ENCODE data around the gene PHACTR3. TPM values are rescaled to one million over a fixed set of nuclear protein-coding genes. Genes with fewer than 3 reads are reported as not detected.

Gene PHACTR3
- total RNA-seq, 1 donor from 2014 or later: 2.1 TPM

DNA sequence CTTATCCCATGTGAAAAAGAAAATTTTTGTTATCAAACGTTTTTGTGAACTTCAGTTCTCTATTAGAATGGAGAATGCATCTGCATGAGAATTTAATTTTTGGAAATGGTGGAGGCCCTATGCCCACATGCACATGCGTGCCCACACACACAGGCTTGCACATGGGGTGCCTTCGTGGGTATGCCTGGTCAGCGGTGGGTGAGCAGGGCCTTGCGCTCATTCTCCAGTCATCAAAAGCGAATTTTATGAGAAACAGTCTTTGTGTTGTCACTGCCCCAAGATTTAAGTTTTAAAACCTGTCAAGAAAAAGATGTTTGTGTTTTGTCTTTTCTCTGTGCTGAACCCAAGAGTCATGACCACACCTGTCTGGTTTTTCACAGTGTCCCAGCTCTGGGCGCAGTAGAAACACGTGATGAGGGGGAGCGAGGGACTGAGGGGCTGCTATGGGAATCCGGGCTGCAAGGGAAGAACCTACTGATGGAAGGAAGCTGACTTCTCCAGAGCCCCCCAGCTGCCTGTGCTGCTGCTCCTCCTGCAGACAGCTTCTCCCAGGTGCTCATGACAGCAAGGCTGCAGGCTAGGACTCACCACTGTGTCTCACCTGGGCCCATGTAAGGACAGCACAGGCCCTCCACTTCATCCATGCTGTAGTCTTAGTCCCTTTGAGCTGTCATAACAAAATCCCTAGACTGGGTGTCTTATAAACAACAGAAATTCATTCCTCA, 175.5 kb downstream of the PHACTR3 start:
- H3K27me3 Mint-ChIP-seq: peaks cover 21% of the 10 kb centered on the region
- TF ChIP-seq, protein P1, sequence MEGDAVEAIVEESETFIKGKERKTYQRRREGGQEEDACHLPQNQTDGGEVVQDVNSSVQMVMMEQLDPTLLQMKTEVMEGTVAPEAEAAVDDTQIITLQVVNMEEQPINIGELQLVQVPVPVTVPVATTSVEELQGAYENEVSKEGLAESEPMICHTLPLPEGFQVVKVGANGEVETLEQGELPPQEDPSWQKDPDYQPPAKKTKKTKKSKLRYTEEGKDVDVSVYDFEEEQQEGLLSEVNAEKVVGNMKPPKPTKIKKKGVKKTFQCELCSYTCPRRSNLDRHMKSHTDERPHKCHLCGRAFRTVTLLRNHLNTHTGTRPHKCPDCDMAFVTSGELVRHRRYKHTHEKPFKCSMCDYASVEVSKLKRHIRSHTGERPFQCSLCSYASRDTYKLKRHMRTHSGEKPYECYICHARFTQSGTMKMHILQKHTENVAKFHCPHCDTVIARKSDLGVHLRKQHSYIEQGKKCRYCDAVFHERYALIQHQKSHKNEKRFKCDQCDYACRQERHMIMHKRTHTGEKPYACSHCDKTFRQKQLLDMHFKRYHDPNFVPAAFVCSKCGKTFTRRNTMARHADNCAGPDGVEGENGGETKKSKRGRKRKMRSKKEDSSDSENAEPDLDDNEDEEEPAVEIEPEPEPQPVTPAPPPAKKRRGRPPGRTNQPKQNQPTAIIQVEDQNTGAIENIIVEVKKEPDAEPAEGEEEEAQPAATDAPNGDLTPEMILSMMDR (conservative IDR thresholded peaks at IDR 0.05): no peak
- no peaks in the 10 kb centered on the region for H3K36me3 Mint-ChIP-seq
- H3K4me1 Mint-ChIP-seq (ENCODE audit: unreplicated experiment): no peaks in the 10 kb centered on the region
- no peaks in the 10 kb centered on the region for H3K9me3 Mint-ChIP-seq
- no peak for DNase-seq (ENCODE audit: extremely low spot score, unreplicated experiment)
- H3K27ac Mint-ChIP-seq: no peak overlapping the region
- no peak overlapping the region for H3K4me3 Mint-ChIP-seq

DNA sequence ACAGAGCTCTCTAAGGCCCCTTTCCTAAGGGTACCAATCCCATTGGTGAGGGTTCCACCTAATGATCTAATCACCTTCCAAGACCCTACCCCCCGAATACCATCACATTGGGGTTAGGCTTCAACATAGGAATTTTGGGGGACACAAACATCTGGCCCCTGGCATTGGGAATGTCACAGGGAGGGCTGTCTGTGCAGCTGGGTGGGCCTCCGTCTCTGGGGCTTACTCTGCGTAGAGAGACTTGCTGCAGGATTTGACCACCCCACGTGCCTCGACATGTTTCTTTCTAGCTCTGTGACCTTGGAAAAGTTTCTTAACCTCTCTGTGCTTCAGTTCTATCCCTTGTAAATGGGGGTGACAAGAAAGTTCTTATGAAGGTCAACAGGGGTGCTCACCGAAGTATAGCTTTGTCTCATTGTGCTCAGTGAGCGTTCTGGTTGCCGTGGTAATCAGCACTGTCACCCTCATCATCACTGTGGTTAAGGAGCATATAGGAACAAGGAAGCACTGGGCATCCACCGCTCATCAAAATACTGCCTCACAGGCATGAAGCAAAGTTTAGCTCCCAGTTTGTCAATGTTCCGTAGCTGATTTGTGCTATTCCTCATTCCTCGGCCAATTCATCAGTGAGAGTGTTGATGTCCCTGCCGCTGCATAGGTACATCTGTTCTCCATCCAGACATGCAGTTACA, 176.3 kb downstream of the PHACTR3 start:
- H3K36me3 Mint-ChIP-seq: no peaks in the 10 kb centered on the region
- peaks cover 26% of the 10 kb centered on the region for H3K27me3 Mint-ChIP-seq
- DNase-seq (ENCODE audit: extremely low spot score, unreplicated experiment): no peak
- peaks cover 3% of the 10 kb centered on the region for H3K4me1 Mint-ChIP-seq (ENCODE audit: unreplicated experiment)
- no peak overlapping the region for H3K4me3 Mint-ChIP-seq
- TF ChIP-seq, protein P1 (conservative IDR thresholded peaks at IDR 0.05): no peak
- H3K27ac Mint-ChIP-seq: no peak overlapping the region
- H3K9me3 Mint-ChIP-seq: no peaks in the 10 kb centered on the region

DNA sequence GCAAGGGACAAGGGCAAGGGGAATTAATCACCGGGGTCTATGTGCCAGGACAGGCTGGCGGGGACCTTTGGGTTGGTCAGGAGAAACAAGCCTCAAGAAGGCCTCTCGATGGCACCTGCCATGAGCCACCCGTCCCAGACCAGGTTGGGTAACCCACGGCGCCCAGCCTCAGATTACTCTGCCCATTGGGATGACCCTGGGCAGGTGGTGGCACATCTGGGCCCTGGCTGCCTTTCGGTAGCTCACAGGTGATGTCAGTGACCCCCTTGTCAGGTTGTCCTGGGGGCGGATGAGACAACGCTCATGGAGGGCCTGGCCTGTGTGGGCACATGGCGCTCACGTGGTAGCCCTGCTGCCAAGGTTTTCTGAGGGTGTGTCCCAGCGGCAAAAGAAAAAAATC, 176.9 kb downstream of the PHACTR3 start:
- Mint-ChIP-seq H3K27ac (no peak overlapping the region), H3K36me3 (no peaks in the 10 kb centered on the region), H3K27me3 (peaks cover 26% of the 10 kb centered on the region), H3K4me1 (ENCODE audit: unreplicated experiment) (peaks cover 3% of the 10 kb centered on the region), H3K9me3 (no peaks in the 10 kb centered on the region), H3K4me3 (no peak overlapping the region)
- TF ChIP-seq, protein P1 (conservative IDR thresholded peaks at IDR 0.05): no peak
- DNase-seq (ENCODE audit: extremely low spot score, unreplicated experiment): peak; percentile 67

DNA sequence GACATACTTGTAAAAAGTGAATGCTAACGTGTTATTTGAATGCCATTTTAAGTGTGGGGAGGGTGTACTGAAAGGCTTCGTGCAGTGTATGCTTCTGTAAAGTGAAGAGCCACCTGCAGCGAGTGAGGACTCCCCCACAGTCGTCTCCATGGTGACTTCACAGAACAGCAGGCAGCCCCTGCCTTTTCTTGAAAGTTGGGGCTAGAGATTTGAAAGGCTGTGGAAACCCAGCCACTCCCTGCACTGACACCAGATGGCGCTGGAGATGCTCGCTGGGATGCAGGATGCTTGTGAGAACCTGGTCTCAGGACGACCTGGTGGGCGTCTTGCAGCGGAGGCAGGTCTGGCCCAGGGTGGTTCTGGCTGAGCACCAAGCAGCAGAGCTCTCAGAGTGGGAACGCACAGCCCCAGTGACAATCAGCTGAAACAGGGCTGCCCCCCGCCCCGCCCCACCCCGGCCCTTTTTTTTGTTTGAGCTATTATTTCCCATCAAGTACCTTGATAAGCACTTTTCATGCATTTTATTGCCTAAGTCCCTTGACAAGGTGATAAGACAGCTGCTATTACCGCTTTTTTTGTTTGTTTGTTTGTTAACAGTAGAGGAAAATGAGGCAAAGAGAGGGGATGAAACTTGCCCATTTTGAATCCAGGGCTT, 178.8 kb downstream of the PHACTR3 start:
- Mint-ChIP-seq H3K9me3 (no peaks in the 10 kb centered on the region), H3K4me1 (ENCODE audit: unreplicated experiment) (peaks cover 4% of the 10 kb centered on the region), H3K27me3 (peaks cover 26% of the 10 kb centered on the region), H3K4me3 (no peak overlapping the region), H3K36me3 (no peaks in the 10 kb centered on the region), H3K27ac (no peak overlapping the region)
- peak; percentile 78 for DNase-seq (ENCODE audit: extremely low spot score, unreplicated experiment)
- TF ChIP-seq, protein P1 (conservative IDR thresholded peaks at IDR 0.05): peak; percentile 96

DNA sequence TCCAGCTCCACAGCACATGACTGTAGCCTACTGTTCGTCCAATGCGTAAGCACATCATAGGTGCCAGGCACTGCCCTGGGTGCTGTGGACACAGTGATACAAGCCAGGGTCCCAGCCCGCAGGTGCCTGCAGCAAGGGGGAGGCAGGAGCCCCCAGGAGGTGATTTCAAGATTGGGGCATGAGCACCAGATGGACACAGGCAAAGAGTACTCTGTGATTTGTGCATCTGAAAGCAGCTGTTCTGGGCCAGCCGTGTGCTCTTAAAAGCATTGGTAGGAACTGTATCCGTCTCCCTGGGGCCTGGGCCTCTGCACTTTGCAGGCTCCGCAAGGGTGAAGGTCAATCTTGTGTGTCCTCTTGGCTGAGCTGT, 179.3 kb downstream of the PHACTR3 start:
- TF ChIP-seq, protein P1 (conservative IDR thresholded peaks at IDR 0.05): no peak
- Mint-ChIP-seq H3K4me1 (ENCODE audit: unreplicated experiment) (peaks cover 9% of the 10 kb centered on the region), H3K36me3 (no peaks in the 10 kb centered on the region), H3K4me3 (no peak overlapping the region), H3K27ac (no peak overlapping the region), H3K27me3 (peaks cover 25% of the 10 kb centered on the region), H3K9me3 (no peaks in the 10 kb centered on the region)
- no peak for DNase-seq (ENCODE audit: extremely low spot score, unreplicated experiment)
